Testis (tissue), 2 donors: Measurements from ENCODE around the gene CSNK2A2.

ENCODE experiments used
- CTCF ChIP-seq, 3 experiments: fragments of 450-650 bp in 2 of 3; fragments of 200-600 bp in 1 of 3; sonication (generic) in 1 of 3; IDR thresholded peaks; one replicate each; pipeline ENCODE4 v1.5.1; 2016 to 2019; ENCODE audit warnings: antibody characterized with exemption in 3 of 3, mild to moderate bottlenecking in 2 of 3, moderate library complexity in 1 of 3
- POLR2A ChIP-seq: fragments of 450-650 bp; IDR thresholded peaks from one replicate; pipeline ENCODE4 v1.6.1; 2017; ENCODE audit warnings: antibody characterized with exemption, mild to moderate bottlenecking, moderate library complexity

DNA sequence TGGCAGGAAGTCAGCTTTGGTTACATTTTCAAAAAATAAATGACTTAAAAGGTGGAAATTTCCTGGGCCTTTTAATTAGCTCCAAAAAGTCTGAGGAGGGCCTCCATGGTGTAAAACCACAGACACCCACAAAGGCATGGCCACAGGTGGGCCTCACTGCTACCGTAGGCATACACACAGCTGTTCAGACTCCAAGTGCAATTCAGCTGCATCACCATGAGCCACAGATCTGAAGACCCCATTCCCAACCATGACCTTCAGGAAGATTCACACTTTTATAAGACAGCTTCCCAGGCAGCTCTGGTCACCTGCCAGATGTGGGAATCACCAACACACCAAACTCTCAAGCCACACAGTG, 20.6 kb downstream of the CSNK2A2 start:
- TF ChIP-seq CTCF (IDR thresholded peaks at IDR 0.05) (no peak), POLR2A (no peak)
